Measurements from ENCODE around the gene TGFBR3L. TPM values are rescaled to one million over a fixed set of nuclear protein-coding genes. Genes with fewer than 3 reads are reported as not detected.
A peak's percentile ranks its signal among the peaks of the same experiment; 100 is the strongest.

The TGFBR3L gene
- total and polyA plus RNA-seq, 2 of the 4 experiments (the other 2 are of a cell fraction) = 0.94 TPM; not detected in 1

- Histone ChIP-seq H3K36me3 (ENCODE audit: control insufficient read depth, insufficient read depth, low read length) (peaks cover 7% of the 10 kb centered on the region; the same call in 1 of the 2 replicates), H2BK120ac (ENCODE audit: low read depth, low read length) (no peak overlapping the region), H3K79me1 (ENCODE audit: low read depth in 1 of 2, low read length in 2 of 2) (peaks cover 2 to 28% of the 10 kb centered on the region in 2 experiments; a peak in 2 of 4 replicates), H3K27me3 (ENCODE audit: control insufficient read depth, insufficient read depth, low read length) (no peaks in the 10 kb centered on the region), H3K56ac (ENCODE audit: extremely low read depth, insufficient read depth, low read length) (no peak overlapping the region), H3K4me3 (ENCODE audit: insufficient read depth, low read depth, low read length) (no peak overlapping the region), H4K20me1 (ENCODE audit: insufficient read depth, low read length) (peaks cover 26% of the 10 kb centered on the region), H2AK5ac (ENCODE audit: low read depth, low read length) (0 out of 2 replicates have a peak overlapping the region, but pooled peaks have one; percentile 22), H3K23ac (ENCODE audit: low read depth, low read length) (no peak overlapping the region), H4K5ac (ENCODE audit: low read depth, low read length) (no peak overlapping the region), H2AFZ (replicated peaks; ENCODE audit: low read length, poor library complexity) (peak overlapping the region; percentile 89), H3K4me1 (ENCODE audit: control insufficient read depth, insufficient read depth, low read length) (peaks cover 30% of the 10 kb centered on the region), H4K8ac (ENCODE audit: low read depth in 2 of 2, low read length in 2 of 2) (0 out of 4 replicates have a peak overlapping the region, but pooled peaks of 1 of the 2 experiments have one; percentile 29), H2AK9ac (replicated peaks; ENCODE audit: low read depth, low read length, poor library complexity) (peak overlapping the region; percentile 77), H3K9me1 (ENCODE audit: insufficient read depth, low read length) (peaks cover 15% of the 10 kb centered on the region), H3K4me2 (ENCODE audit: low read depth, low read length) (no peak overlapping the region), H2BK20ac (ENCODE audit: low read depth, low read length) (no peak overlapping the region), H2BK5ac (ENCODE audit: low read depth, low read length, poor library complexity, severe bottlenecking) (no peak overlapping the region), H3K9me3 (ENCODE audit: control insufficient read depth, insufficient read depth, low read length) (no peaks in the 10 kb centered on the region), H3K18ac (ENCODE audit: low read depth, low read length) (no peak overlapping the region), H3K4ac (ENCODE audit: low read depth, low read length) (no peak overlapping the region), H3K27ac (ENCODE audit: insufficient read depth, low read length) (no peak overlapping the region), H4K91ac (ENCODE audit: insufficient read depth, low read depth, low read length) (no peak overlapping the region), H2BK15ac (ENCODE audit: low read depth, low read length) (no peak overlapping the region), H3K14ac (replicated peaks; ENCODE audit: low read depth, low read length) (no peak overlapping the region), H3K9ac (ENCODE audit: low read depth, low read length) (no peak overlapping the region)
- DNase-seq (no peak), ATAC-seq (ENCODE audit: low read depth) (no peak)
- no TSS peak for BruUV-seq (replicated peaks)
- TF ChIP-seq POLR2A (IDR thresholded peaks at IDR 0.05; ENCODE audit: low read depth, low read length) = no peak
- no peak for TF ChIP-seq RCOR1 (IDR thresholded peaks at IDR 0.05; ENCODE audit: insufficient replicate concordance, low read length)
- no peak for TF ChIP-seq MAFK (IDR thresholded peaks at IDR 0.05; ENCODE audit: low read depth, low read length)
- TF ChIP-seq RAD21 (IDR thresholded peaks at IDR 0.05; ENCODE audit: low read length) = no peak
- no peak for TF ChIP-seq RFX5 (IDR thresholded peaks at IDR 0.05; ENCODE audit: low read depth, low read length)
- TF ChIP-seq FOS (IDR thresholded peaks at IDR 0.05; ENCODE audit: low read depth, low read length) = no peak
- no peak for TF ChIP-seq ELK1 (IDR thresholded peaks at IDR 0.05; ENCODE audit: borderline replicate concordance, low read depth, low read length)
- no peak for TF ChIP-seq CHD1 (IDR thresholded peaks at IDR 0.05; ENCODE audit: low read depth, low read length)
- TF ChIP-seq BHLHE40 (IDR thresholded peaks at IDR 0.05; ENCODE audit: low read depth, low read length) = no peak
- no peak for TF ChIP-seq USF2 (IDR thresholded peaks at IDR 0.05; ENCODE audit: low read depth, low read length)
- ChIA-PET POLR2A (ENCODE audit: unreplicated experiment) (no interaction called here), CTCF (no interaction called here)
- intact Hi-C loops (cut with micrococcal nuclease) (no loop called here), in situ Hi-C loops (cut with MboI; ENCODE audit: low sequenced_read_pairs) (no loop called here), dilution Hi-C loops (cut with HindIII; ENCODE audit: low sequenced_read_pairs, unreplicated experiment) (no loop called here)
- WGBS, 2 experiments (ENCODE audit: extremely low coverage in 2 of 2, insufficient read length in 1 of 2) = 86% methylated on average over 12 of the region's 34 CpGs; no CpG with 5 or more reads in 1 of the 2 experiments
Observed at GRCh38 chr19:7924651-7925170, 10.1 kb downstream of the TGFBR3L start.

Data from IMR-90 (cell line).